Aortic smooth muscle cell (primary cell): Measurements from ENCODE around the gene CLTA. TPM values are rescaled to one million over a fixed set of nuclear protein-coding genes. Genes with fewer than 3 reads are reported as not detected.

ENCODE experiments used
- total RNA-seq: library from RNA; depleted of rRNA; stranded (reverse); fragments of >200 nt; gene quantifications from 2 replicates; pipeline ENCODE4 v1.2.3, GENCODE V29; 2014

CLTA gene, protein sequence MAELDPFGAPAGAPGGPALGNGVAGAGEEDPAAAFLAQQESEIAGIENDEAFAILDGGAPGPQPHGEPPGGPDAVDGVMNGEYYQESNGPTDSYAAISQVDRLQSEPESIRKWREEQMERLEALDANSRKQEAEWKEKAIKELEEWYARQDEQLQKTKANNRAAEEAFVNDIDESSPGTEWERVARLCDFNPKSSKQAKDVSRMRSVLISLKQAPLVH
- total RNA-seq: 287 and 345 TPM in 2 replicates

DNA sequence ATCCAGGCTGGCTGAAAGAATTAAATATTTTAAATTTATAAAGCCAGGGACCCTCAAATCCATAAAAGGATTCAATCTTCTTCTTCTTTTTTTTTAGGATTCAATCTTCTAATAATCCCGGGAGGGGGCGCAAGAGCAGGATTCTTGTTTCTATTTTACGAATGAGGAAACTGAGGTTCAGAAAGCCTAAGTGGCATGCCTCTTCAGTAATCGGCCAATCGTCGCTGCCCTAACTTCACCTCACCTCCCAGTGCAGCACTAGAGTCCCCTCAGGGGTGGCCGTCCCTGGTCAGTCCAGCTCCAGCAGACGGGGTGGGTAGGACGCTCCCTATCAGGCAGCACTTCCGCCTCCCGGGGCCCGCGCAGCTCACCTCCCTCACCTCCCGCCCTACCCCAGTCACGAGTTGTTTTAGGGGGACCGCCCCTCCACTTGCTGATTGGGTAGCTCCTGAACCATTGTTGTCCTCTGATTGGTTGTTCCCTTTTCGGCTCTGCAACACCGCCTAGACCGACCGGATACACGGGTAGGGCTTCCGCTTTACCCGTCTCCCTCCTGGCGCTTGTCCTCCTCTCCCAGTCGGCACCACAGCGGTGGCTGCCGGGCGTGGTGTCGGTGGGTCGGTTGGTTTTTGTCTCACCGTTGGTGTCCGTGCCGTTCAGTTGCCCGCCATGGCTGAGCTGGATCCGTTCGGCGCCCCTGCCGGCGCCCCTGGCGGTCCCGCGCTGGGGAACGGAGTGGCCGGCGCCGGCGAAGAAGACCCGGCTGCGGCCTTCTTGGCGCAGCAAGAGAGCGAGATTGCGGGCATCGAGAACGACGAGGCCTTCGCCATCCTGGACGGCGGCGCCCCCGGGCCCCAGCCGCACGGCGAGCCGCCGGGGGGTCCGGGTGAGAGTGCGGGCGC lies at the start of gene CLTA:
CLTA (plus strand) TSS at position 534 of the 902 bp plus-strand sequence; CDS start at position 670, 136 bp downstream.

DNA sequence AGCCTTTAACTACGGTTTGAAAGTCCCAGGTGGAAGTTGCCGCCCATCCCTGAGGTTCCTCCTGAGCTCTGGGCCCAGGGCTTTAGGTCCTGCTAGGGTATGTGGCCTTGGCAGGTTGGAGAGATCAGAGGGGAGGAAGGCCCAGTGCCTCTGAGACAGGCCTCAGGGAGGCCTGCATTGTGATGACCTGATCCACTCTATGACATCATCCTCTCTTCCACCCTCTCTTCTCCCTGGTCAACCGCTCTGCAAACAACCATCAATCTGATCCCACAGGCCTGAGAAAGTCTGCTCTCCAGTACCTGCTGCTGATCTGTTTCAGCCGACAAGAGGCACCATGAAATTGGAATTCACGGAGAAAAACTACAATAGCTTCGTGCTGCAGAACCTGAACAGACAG lies 21.6 kb upstream of the CLTA start, which contains the start of gene CCIN:
CCIN (plus strand) TSS at position 223 of the 400 bp plus-strand sequence; CDS start at position 338, 115 bp downstream.

GRCh38 chr9:36258208-36258995 lies 67.7 kb downstream of the CLTA start, which contains the start of gene GNE:
Gene GNE (minus strand): TSS chr9:36258448. CDS start chr9:36249355, 9,093 bp downstream.

Other genes starting within 250 kb of the CLTA start
- not detected in 2 replicates for gene OR2S2, start 232.8 kb upstream of the CLTA start, total RNA-seq
- gene RECK, start 154.0 kb upstream of the CLTA start, total RNA-seq: 25.1 and 26.9 TPM in 2 replicates
- gene GLIPR2, start 54.2 kb upstream of the CLTA start, total RNA-seq: 17.2 and 17.7 TPM in 2 replicates
- gene CCIN, start 21.5 kb upstream of the CLTA start, total RNA-seq: 0.50 and 0.92 TPM in 2 replicates
- gene GNE, start 67.5 kb downstream of the CLTA start, total RNA-seq: 19.4 and 19.7 TPM in 2 replicates
- 5.2 and 7.0 TPM in 2 replicates for gene RNF38, start 209.3 kb downstream of the CLTA start, total RNA-seq